ENCODE measurements around the gene PLXNA4.

PLXNA4 gene

GRCh38 chr7:132150711-132151110 is 425.6 kb downstream of the PLXNA4 start:
- in situ Hi-C loops (cut with HindIII; ENCODE audit: low sequenced_read_pairs): no loop called here
- TF ChIP-seq, protein P1, sequence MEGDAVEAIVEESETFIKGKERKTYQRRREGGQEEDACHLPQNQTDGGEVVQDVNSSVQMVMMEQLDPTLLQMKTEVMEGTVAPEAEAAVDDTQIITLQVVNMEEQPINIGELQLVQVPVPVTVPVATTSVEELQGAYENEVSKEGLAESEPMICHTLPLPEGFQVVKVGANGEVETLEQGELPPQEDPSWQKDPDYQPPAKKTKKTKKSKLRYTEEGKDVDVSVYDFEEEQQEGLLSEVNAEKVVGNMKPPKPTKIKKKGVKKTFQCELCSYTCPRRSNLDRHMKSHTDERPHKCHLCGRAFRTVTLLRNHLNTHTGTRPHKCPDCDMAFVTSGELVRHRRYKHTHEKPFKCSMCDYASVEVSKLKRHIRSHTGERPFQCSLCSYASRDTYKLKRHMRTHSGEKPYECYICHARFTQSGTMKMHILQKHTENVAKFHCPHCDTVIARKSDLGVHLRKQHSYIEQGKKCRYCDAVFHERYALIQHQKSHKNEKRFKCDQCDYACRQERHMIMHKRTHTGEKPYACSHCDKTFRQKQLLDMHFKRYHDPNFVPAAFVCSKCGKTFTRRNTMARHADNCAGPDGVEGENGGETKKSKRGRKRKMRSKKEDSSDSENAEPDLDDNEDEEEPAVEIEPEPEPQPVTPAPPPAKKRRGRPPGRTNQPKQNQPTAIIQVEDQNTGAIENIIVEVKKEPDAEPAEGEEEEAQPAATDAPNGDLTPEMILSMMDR (IDR thresholded peaks at IDR 0.05; ENCODE audit: low read depth, low read length, missing control alignments): no peak
- no peak for DNase-seq (ENCODE audit: low read depth)
- H3K4me3 ChIP-seq (ENCODE audit: low read depth, low read length): no peak overlapping the region

DNA sequence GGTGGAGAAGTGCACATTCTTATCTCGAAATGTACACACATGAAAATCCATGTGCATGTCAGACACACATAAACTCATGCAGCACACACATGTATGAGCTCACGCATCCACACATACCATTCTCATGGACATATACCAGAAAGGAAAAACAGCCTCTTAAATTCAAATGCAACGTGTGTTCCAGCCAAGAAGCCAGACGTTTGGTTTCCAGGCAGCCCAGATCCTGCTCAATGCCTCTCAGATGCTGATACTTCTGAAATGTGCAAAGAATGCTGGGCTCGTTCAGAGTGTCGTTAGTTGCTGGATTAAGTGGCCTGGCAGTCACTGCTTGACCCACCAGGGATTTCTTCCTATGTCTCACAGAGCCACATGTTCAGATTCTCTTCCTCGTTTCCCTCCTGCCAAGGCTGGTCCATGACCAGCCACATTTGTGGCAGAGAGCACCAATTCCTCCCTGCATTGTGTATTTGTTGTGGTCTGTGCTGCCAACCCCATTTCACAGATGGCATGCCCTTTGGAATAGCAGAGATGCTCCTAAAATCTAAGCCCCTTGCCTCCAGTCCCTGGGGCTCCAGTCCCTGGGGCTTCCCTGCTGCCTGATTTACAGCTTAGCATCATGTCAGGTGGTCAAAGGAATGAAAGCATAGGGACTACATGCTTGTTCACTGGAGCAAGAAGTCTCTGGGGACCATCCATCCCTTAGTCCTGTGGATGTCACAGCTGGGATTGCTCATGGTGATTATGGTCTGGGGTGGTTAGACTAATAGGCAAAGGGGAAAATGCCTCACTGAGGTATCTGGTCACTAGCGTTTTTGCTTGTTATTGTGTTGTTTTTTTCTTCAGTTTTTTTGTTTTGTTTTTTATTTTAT is 426.6 kb downstream of the PLXNA4 start:
- TF ChIP-seq, protein P1 (IDR thresholded peaks at IDR 0.05; ENCODE audit: low read depth, low read length, missing control alignments): no peak
- H3K4me3 ChIP-seq (ENCODE audit: low read depth, low read length): no peak overlapping the region
- DNase-seq (ENCODE audit: low read depth): no peak
- in situ Hi-C loops (cut with HindIII; ENCODE audit: low sequenced_read_pairs): no loop called here

GRCh38 chr7:132148876-132149275 is 427.4 kb downstream of the PLXNA4 start:
- no peak overlapping the region for H3K4me3 ChIP-seq (ENCODE audit: low read depth, low read length)
- in situ Hi-C loops (cut with HindIII; ENCODE audit: low sequenced_read_pairs): no loop called here
- TF ChIP-seq, protein P1 (IDR thresholded peaks at IDR 0.05; ENCODE audit: low read depth, low read length, missing control alignments): no peak
- no peak for DNase-seq (ENCODE audit: low read depth)

- peak; percentile 94 for DNase-seq (ENCODE audit: low read depth)
- in situ Hi-C loops (cut with HindIII; ENCODE audit: low sequenced_read_pairs): no loop called here
- no peak overlapping the region for H3K4me3 ChIP-seq (ENCODE audit: low read depth, low read length)
- TF ChIP-seq, protein P1 (IDR thresholded peaks at IDR 0.05; ENCODE audit: low read depth, low read length, missing control alignments): peak; percentile 52
Observed at GRCh38 chr7:132145466-132145865, 430.8 kb downstream of the PLXNA4 start.

GRCh38 chr7:132145063-132145462 is 431.2 kb downstream of the PLXNA4 start:
- no peak for DNase-seq (ENCODE audit: low read depth)
- no peak overlapping the region for H3K4me3 ChIP-seq (ENCODE audit: low read depth, low read length)
- TF ChIP-seq, protein P1 (IDR thresholded peaks at IDR 0.05; ENCODE audit: low read depth, low read length, missing control alignments): no peak
- in situ Hi-C loops (cut with HindIII; ENCODE audit: low sequenced_read_pairs): no loop called here

- in situ Hi-C loops (cut with HindIII; ENCODE audit: low sequenced_read_pairs): no loop called here
- TF ChIP-seq, protein P1 (IDR thresholded peaks at IDR 0.05; ENCODE audit: low read depth, low read length, missing control alignments): no peak
- no peak overlapping the region for H3K4me3 ChIP-seq (ENCODE audit: low read depth, low read length)
- DNase-seq (ENCODE audit: low read depth): no peak
Observed at GRCh38 chr7:132142006-132142405, 434.3 kb downstream of the PLXNA4 start.
